GM21786 (cell line): ENCODE measurements around the gene LHX3.
"Not testable (repeated sequence)": the region's sequence is repeated elsewhere in the genome, so short reads cannot be mapped to it uniquely, and the experiment has no call there.

Experiments used
- ATAC-seq: cut with Tn5 transposase; IDR thresholded peaks from one replicate; pipeline ENCODE4 v1.9.1; 2021; ENCODE audit not compliant: unreplicated experiment

The LHX3 gene

GRCh38 chr9:136156209-136157120 lies 48.5 kb downstream of the LHX3 start:
- no peak for ATAC-seq

GRCh38 chr9:136155576-136155975 lies 49.4 kb downstream of the LHX3 start:
- no peak for ATAC-seq

- ATAC-seq: no peak
Measured at GRCh38 chr9:136154943-136155342, 50.0 kb downstream of the LHX3 start.

GRCh38 chr9:136153381-136154065 lies 51.4 kb downstream of the LHX3 start:
- no peak for ATAC-seq

GRCh38 chr9:136152931-136153330 lies 52.0 kb downstream of the LHX3 start:
- no peak for ATAC-seq

GRCh38 chr9:136152543-136152866 lies 52.4 kb downstream of the LHX3 start:
- ATAC-seq: no peak

GRCh38 chr9:136151848-136152542 lies 52.9 kb downstream of the LHX3 start:
- ATAC-seq: no peak

- no peak for ATAC-seq
Measured at GRCh38 chr9:136151214-136151804, 53.6 kb downstream of the LHX3 start.

- ATAC-seq: not testable (repeated sequence)
Measured at GRCh38 chr9:136150664-136151213, 54.2 kb downstream of the LHX3 start.

- ATAC-seq: no peak
Measured at GRCh38 chr9:136149853-136150252, 55.1 kb downstream of the LHX3 start.

GRCh38 chr9:136149337-136149736 lies 55.6 kb downstream of the LHX3 start:
- ATAC-seq: no peak

- no peak for ATAC-seq
Measured at GRCh38 chr9:136148766-136149165, 56.2 kb downstream of the LHX3 start.

GRCh38 chr9:136147890-136148714 lies 56.8 kb downstream of the LHX3 start:
- ATAC-seq: no peak

GRCh38 chr9:136147038-136147889 lies 57.7 kb downstream of the LHX3 start:
- no peak for ATAC-seq
